Activated CD4-positive, CD25-positive, alpha-beta regulatory T cell treated with anti-CD3 and anti-CD28 coated beads, Interleukin-2, amount 50 U/mL, for 16 hours (primary cell): Measurements from ENCODE around the gene MPP3.

Source experiments
- DNase-seq: peaks from one replicate; pipeline ENCODE4 v3.0.0-alpha.2; 2020; ENCODE audit warnings: low read depth, low spot score

MPP3 gene

DNA sequence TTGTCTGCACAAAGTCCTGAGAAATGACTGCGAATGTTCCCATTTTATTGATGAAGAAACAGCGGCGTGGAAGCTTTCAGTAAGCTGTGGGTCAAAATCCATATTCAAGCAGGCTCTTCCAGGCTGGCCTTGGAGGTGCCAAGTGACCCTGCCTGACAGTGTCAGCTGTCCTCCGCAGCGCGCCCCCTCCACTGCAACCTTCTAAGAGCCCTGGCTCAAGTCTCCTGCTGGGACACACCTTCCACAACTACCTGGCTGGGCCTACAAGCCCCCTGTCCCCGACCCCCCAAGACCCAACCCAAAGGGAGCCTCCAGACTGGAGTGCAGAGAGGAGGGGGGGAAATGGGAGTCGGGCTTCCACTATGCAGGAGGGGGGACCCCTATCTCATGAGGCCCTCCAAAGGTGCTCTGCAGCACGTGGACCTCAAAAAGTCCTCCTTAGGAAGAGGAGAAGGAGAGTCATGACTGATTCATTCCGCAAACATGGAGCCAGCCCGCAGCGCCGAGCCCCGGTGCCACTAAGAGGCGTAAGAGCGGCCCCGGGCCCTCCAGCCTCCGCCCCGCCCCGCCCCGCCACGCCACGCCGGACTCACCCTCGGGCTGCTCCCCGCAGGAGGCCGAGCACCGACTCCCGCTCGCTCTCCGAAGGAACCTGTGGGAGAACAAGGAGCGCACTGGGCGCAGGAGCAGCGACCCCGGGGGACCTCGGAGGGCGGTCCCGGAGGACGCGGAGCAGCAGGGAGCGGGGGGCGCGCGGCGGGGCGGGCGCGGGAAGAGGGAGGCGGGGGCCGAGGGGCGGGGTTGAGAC is 574 bp downstream of the MPP3 start:
- no peak for DNase-seq

DNA sequence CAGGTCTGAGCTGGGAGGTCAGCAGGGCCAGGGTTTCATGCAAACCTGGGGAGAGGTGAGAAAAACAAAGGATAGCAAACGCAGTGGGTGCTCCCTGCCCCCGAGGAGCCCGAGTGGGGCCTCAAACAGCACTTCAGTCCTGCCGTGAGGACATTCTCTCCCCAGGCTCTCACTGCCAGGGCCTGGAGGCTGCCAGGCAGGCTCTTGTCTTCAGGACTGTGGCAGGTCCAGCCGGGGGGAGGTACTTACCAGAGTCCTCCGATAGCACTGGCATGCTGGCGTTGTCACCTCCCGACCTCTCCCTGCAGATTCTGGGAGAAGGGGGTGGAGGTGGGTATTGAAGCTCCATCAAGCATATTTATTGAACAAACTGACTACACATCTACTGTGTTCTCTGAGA is 1.3 kb downstream of the MPP3 start:
- no peak for DNase-seq

DNA sequence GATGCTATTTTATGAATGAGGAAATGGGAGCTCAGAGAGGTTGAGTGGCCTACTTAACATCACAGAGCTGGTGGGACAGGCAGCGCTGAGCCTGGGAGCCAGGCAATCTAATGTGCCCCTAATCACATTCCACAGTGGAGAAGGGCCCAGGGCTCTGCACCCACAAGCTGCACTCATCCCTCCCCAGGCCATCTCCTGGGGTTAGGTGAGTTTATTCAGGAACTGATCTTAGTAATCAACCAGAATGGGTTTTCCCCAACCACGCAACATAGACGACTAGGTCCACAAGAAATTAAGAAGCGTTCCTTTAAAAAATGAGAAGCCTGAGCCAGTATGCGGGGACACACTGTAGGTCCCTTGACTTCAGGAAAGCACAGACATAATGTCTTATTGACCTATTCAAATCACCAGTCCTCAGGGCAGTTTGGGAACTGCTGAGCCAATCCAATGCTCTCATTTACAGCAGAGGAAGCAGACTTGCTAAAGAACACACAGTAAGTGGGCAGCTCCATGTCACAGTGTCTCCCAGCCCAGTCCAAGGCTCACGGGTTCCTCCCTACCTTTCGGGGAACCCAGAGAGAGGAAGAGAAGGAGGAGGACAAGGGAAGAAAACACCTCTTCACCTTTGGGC is 2.3 kb downstream of the MPP3 start:
- no peak for DNase-seq

DNA sequence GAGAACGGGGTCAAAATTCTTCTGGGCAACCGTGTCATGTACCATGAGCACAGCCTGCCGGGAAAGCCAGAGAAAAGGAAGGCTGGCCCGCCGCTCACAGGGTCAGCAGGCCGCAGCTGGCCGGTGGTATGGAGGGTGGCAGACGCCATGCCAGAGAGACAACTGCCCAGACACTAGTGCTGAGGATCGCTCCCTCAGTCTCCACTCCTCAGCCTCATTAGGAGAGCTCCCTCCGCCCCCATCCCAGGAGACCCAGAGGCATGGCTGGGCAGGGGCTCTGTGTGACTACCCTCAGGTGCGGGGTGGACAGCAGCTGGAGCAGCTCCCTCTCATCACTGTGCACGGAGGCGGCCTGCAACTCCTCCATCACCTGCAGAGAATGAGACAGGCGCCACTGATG is 3.2 kb downstream of the MPP3 start:
- DNase-seq = no peak

DNA sequence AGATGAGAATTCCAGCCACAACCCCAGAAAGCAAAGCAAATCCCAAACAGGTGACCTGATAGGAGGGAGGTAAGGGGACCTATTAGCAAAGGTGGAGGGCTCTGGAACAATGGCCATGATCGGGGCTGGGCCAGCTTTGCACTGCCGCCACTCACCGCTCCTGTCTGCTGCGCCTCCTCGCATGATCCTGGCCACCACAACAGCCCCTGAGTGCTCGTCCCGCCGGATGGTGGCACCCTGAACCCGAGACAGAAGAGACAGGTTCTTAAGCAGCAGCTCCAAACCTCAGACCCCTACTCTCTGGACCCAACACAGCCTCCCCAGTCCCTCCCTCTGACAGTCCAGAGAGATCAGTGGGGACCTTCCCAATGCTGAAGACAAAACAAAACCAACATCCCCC is 5.3 kb downstream of the MPP3 start:
- no peak for DNase-seq

DNA sequence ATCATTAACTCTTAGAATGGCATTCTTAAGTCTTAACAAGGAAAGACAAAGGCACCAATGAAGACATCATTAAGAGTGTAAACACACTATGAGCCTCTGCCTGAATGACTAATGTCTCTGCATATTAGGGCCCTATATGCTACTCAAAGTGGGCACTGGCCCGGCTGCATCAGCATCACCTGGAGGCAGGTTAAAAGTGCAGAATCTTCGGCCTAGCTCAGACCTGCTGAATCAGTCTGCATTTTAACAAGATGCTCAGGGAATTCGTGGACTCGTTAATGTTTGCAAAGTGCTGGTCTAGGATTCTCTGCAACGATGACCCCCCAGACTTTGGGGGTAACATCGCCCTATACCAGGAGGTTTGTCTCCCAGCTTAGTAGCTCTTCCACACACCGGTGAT is 6.7 kb downstream of the MPP3 start:
- no peak for DNase-seq

DNA sequence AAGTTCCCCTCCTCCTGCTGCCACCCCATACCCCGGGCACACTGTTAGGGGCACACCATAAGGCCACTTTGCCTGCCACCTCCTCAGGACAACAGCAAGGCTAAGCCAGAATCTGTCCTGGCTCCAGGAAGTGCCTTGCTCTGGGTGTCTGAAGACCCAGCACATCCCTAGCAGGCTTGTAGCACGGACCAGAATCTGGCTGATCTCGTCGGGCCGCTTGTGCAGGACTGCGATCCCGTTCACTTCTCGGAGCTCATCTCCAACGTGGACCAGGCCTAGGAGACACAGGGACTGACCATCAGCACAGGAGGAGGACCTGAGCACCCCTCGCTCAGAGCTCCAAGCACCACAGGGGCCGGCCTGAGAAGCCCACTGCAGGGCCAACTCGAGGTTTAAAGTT is 7.4 kb downstream of the MPP3 start:
- DNase-seq = no peak

DNA sequence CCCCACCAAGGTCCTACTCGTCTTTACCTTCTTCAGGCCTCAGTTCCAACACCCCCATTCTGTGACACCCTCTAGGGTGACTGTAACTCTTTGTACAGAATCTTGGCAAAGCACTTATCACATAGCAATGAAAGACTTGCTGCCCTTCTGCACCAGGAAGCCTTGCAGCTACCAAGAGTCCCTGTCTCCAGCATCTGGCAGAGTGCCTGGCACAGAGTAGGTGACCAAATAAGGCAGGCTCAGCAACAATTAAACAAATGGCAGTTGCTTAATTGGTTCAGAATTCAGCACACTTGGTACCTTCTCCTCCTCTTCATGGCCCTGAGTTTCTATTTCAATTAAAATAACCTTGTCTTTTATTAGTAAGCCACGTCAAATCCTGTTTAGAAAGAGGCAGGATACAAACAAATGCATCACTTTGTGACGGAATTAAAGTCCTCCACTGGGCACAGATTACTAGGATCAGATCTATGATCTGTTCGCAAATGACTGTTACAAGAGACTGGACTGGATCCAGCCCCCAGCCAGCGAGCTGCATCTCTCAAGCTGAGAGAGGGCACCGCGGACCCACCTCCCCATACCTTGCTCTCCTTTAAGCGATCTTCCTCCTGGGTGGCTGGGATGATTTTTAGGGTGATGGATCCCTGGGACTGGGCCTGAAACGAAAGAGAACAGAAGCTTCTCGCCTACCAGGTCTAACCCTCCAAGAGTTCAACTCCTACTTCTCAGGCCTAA is 9.4 kb downstream of the MPP3 start:
- DNase-seq = no peak

DNA sequence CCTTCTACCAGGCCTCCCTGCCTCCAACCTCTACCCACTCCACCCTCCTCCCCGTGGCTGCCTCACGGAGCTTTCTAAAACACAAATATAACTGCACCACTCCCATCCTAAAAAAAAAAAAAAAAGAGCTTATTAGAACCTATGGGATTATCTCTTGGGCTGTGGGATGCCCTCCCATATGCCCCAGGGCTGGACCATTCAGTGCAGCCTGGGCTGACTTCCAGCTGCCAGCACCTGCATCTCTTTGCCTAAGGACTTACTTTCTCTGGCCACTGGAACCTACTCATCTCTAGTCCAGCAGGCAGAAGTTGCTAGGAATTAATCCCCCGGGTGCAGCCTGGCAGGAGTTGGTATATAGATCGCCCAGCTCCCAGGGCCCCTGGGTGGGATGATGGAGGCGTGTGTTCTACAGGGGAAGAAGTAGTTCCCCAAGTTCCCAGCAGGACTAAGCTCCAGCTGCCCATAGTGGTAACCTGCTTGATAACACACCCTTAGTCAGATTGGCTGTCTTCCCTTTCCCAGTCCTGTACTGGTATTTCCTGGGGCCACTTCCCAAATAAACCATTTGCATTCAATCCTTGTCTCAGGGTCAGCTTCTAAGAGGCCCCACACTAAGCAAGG is 10.3 kb downstream of the MPP3 start:
- DNase-seq = no peak

DNA sequence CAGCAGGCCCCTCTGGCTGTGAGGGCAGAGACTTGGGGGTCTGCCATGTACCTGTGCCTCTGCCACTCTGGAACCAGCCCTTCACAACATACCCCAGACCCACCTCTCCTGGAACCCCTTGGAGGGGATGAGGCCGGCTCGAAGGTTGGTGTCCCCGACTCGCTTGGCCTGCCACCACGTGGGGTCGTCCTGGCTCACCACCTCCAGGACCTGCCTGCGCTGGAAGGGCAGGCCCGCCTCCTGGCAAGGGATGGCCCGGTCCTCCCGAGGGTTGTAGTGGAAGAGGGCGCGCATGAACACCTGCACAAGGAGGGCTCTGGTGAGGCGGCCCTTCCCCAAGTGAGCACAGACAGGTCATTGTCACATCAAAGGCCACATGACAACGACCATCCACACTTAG is 12.2 kb downstream of the MPP3 start:
- no peak for DNase-seq

DNA sequence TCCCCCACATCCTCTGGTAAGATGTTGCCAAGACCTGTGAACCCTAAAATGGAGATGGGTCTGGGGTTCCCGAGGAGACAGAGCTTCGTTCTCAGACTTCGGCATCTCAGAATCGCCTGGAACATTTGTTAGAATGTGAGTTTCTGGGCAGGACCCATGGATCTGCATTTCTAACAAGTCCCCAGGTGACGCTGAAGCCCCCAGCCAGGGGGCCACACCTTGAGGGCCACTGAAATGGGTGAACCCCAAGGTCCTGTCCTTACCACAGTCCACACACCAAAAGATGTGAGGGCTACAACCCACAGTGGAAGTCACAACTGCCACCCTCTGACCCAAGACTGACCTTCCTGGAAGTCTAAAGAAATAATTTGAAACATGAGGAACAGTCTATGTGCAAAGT is 14.0 kb downstream of the MPP3 start:
- DNase-seq = no peak

DNA sequence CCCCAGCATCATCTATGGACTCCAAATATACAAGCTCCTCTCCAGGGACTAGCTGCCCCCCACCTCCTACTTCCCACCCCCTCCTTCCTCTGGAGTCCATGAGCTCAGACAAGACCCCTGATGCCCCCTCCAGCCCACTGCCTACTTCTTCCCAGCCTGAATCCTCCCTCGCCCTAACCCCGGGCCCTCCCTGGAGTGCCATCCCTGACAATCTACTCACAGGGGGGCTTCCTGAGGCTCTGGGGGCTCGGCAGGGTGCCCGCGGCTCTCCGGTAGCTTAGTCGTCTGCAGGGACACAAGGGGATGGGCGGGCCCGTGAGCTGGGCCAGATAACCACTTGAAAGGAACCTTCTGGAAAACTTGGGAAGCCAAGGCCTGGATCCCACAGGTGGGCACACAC is 15.1 kb downstream of the MPP3 start:
- no peak for DNase-seq

DNA sequence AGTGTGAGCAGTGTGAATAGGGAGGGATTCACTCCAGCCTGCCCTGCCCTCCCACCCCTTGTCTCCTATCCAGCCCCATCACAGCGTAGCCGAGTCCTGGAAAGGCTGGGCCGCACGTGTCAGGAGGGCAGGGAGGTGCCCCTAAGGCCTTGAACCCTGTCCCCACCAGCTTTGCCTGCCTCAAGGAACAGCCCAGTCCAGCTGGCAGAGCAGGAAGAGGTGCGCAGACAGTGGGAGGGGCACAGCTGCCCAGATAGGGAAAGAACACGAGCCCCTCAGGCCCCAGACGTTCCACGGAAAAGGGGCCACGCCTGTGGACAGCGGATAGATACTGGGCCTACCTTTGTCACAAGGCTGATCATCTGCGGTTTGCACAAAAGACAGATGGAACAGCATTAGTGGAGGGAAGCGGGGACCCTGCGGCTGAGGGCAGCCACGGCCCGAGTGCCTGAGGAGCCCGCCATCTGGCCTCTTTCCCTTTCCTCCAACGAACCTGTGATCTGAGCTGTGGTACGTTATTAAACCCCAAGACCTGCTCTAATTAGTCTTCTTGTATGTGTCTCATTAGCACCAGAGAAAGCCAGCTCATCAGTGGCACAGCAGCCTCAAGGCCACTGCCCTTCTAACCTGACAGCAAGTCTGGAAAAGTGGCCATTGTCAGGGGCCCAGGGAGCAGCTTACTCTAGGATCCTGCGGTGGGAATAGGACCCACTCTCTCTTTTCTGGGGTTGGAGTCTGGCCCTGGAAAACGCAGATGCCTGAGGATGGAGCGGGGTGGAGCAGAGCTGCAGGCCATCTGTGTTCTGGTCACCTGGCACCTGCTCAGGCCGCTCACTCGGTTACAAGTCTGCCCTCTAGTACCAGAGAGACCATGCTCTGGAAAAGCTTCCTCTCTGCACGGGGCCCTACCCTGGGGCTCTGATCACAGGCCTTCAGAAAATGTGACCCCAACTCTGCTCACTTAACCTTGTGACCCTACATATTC is 16.3 kb downstream of the MPP3 start:
- no peak for DNase-seq

DNA sequence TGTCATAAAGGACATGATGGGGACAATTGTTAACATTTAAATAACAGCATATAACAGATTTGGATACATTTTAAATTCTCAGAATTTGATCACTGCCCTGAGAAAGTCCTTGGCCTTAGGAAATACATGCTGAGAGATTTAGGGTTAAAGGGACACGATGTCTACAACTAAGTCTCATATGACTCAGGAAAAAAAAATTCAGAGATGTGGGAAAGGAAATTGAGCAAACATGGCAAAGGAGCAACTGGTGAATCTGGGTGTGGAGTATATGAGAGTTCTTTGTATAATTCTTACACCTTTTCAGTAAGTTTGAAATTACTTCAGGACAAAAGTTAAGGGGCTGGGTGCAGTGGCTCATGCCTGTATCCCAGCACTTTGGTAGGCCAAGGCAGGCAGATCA is 18.2 kb downstream of the MPP3 start:
- no peak for DNase-seq

DNA sequence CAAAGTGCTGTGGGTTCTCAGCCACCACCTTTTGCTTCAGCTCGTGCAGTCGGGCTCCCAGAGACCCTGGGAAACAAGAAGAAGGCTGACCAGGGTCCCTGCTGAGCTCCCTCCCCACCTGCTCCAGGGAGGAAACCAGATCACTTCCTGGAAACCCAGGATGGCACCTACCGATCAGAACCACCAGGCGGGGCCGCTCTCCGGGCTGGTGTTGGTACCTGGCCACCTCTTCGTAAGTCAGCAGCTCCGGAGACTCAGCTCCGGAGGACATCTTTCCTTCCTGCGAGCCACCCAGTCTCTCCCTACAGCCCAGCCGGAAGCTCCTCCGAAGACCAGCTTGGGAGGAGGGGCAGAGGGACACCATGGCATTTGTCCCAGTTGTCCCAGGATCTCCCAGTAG is 18.9 kb downstream of the MPP3 start:
- DNase-seq = no peak

DNA sequence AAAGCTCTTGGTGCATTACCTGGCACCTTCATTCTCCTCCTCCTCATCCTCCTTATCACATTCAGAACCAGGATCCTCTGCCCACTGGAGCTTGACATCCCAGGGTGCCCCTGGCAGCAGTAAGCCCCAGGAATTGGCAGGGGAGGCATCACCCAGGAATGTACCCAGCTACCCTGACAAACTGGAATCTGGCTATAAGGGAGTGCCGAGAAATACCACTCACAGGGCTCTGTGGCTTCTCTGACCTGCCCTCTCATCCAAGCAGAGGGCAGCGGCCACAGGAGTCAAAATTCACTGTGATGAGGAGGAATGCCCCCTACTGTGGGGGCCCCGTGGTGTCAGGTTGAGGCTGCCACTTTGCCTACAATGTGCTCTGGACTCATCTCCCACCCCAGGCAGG is 19.6 kb downstream of the MPP3 start:
- no peak for DNase-seq

DNA sequence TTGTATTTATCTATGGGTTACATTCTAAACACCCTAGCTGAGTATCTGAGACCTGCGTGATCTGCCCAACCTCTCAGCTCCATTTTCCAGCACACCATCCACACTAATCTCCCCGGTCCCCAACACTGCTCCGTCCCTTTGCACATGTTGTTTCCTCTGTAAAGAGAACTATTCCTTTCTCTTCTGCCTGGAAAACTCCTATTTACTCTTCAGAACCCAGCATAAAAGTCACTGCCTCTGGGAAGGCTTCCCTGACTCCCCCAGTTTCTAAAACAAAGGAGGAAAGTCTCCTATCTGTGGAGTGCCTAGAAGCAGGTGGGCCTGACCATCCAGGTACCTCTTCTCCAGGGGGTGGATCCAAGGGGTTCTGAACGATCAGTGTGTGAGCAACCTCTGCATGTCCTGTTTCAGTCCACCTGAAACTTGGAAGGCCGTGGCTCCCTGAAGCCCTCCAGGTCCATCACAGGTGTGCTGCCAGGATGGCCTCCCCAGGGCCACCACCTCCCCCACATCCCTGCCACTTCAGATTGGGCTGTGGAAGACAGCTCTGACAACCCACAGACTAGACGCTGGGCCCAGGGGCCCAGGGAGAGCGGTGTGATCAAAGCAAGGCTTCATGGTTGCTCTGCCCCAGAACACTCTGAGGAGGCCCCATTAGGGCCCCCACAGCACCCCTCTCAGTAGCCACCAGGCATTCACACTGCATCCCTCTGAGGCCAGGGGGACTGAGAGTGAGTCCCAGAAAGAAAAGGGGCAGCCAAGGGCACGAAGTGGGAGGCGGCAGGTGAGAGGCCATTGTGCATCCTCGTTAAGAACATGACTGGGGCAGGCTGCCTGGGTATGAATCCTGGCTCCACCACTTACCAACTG is 20.3 kb downstream of the MPP3 start:
- DNase-seq = no peak

DNA sequence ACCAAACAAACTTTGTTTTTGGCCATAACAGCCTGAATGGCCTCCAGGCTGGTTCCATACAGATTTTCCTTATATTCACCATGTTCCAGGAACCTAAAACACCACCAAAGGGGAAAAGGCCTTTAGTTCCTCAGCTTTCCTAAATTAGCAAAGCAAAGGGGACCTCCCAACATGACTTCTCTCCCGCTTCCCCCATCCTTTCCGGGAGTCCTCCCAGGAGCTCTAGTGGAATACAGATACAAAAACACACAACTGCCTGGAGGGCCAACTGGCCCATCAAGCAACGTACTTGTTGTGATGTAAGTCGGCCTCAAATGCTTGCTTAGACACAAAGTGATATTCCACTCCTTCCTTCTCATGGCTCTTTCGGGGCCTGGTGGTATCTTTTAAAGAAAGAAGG is 22.1 kb downstream of the MPP3 start:
- no peak for DNase-seq

DNA sequence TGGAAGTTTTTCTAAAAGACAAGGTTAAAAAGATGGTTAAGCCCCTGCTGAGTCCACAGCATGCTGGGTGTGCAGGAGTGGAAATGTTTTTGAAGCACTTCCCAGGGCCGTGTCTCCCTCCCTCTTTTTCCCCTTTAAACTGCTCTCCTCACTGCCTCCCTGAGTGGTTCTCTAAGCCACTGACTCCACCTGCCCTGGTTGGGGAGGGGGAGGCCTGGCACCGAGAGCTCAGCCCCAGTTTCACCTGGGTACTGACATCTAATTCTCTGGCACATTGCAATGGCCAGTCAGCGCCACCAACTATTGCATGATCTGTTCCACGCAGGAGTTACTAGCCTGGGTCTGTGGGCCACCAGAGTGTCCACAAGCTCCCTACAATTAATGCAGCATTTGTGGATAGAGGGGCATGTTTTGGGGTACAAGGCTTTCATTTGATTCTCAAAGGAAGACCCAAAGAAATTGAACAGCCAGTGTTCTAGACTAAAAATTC is 22.7 kb downstream of the MPP3 start:
- no peak for DNase-seq

DNA sequence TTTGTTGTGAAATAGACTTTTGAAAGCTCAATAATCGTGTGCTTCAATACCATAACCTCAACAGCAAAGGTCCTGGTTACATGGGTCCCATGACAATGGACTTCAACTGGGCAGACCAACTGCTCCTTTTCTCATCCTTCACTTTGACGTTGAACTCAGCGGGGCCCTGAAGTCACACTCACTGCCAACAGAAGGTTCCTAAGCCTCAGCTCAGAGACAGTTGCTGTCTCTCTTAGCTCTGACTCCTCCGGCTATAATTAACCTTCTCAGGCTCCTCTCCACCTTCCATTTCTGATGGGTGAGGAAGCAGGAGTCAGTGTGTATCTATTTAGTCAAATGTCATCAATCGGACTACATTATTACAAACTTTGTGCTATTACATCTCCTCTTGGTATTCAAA is 23.8 kb downstream of the MPP3 start:
- DNase-seq = no peak
